Nephron progenitor cell (in vitro differentiated cells): ENCODE measurements around the gene PET100.
A peak's percentile ranks its signal among the peaks of the same experiment; 100 is the strongest.

ENCODE experiments used
- DNase-seq: peaks from one replicate; pipeline ENCODE4 v3.0.0; 2021
- H3K27ac Mint-ChIP-seq: 2 replicates; pipeline ENCODE4 v1.8.0; 2021; ENCODE audit warnings: mild to moderate bottlenecking, moderate library complexity, mixed read lengths
- H3K27me3 Mint-ChIP-seq: 2 replicates; pipeline ENCODE4 v1.8.0; 2021; ENCODE audit warnings: mild to moderate bottlenecking, low read depth, mixed read lengths; ENCODE audit not compliant: poor library complexity
- H3K36me3 Mint-ChIP-seq: 2 replicates; pipeline ENCODE4 v1.8.0; 2021; ENCODE audit warnings: low read depth, mixed read lengths
- H3K4me1 Mint-ChIP-seq: 2 replicates; pipeline ENCODE4 v1.8.0; 2021; ENCODE audit warnings: mixed read lengths
- H3K4me3 Mint-ChIP-seq: 2 replicates; pipeline ENCODE4 v1.8.0; 2021; ENCODE audit warnings: mild to moderate bottlenecking, moderate library complexity, mixed read lengths
- H3K9me3 Mint-ChIP-seq: 2 replicates; pipeline ENCODE4 v1.8.0; 2021; ENCODE audit warnings: mild to moderate bottlenecking, moderate library complexity, mixed read lengths
- CTCF ChIP-seq: fragments of 200-600 bp; sonication (generic); IDR thresholded peaks from 2 replicates; pipeline ENCODE4 v1.5.0; 2021; ENCODE audit warnings: antibody characterized with exemption

The PET100 gene

GRCh38 chr19:7650148-7650547, 20.6 kb downstream of the PET100 start:
- peaks cover 13% of the 10 kb centered on the region for H3K4me1 Mint-ChIP-seq
- H3K36me3 Mint-ChIP-seq, result no peaks in the 10 kb centered on the region
- no peak overlapping the region for H3K4me3 Mint-ChIP-seq
- no peak for TF ChIP-seq CTCF
- H3K9me3 Mint-ChIP-seq, result no peaks in the 10 kb centered on the region
- no peak for DNase-seq
- no peak overlapping the region for H3K27ac Mint-ChIP-seq
- peaks cover 33% of the 10 kb centered on the region for H3K27me3 Mint-ChIP-seq

- no peaks in the 10 kb centered on the region for H3K36me3 Mint-ChIP-seq
- H3K9me3 Mint-ChIP-seq, result no peaks in the 10 kb centered on the region
- DNase-seq, result peak; percentile 92
- TF ChIP-seq CTCF, result peak; percentile 100
- H3K4me1 Mint-ChIP-seq, result peaks cover 13% of the 10 kb centered on the region
- peaks cover 33% of the 10 kb centered on the region for H3K27me3 Mint-ChIP-seq
- peak overlapping the region; percentile 59 for H3K4me3 Mint-ChIP-seq
- peak overlapping the region; percentile 51 for H3K27ac Mint-ChIP-seq
Observed at GRCh38 chr19:7652061-7652641, 22.6 kb downstream of the PET100 start.

- Mint-ChIP-seq H3K27ac (no peak overlapping the region), H3K27me3 (peaks cover 23% of the 10 kb centered on the region), H3K36me3 (no peaks in the 10 kb centered on the region), H3K4me1 (peaks cover 13% of the 10 kb centered on the region), H3K4me3 (no peak overlapping the region), H3K9me3 (no peaks in the 10 kb centered on the region)
- no peak for TF ChIP-seq CTCF
- DNase-seq, result no peak
Observed at GRCh38 chr19:7654401-7654800, 24.8 kb downstream of the PET100 start.

- Mint-ChIP-seq H3K27me3 (peaks cover 26% of the 10 kb centered on the region), H3K36me3 (no peaks in the 10 kb centered on the region), H3K4me1 (peaks cover 13% of the 10 kb centered on the region), H3K27ac (no peak overlapping the region), H3K4me3 (no peak overlapping the region), H3K9me3 (no peaks in the 10 kb centered on the region)
- TF ChIP-seq CTCF, result no peak
- no peak for DNase-seq
Observed at GRCh38 chr19:7655581-7655980, 26.0 kb downstream of the PET100 start.

- peaks cover 21% of the 10 kb centered on the region for H3K27me3 Mint-ChIP-seq
- H3K4me1 Mint-ChIP-seq, result peaks cover 9% of the 10 kb centered on the region
- H3K4me3 Mint-ChIP-seq, result no peak overlapping the region
- H3K36me3 Mint-ChIP-seq, result no peaks in the 10 kb centered on the region
- H3K27ac Mint-ChIP-seq, result no peak overlapping the region
- no peak for DNase-seq
- no peak for TF ChIP-seq CTCF
- H3K9me3 Mint-ChIP-seq, result no peaks in the 10 kb centered on the region
Observed at GRCh38 chr19:7657131-7657751, 27.6 kb downstream of the PET100 start.

- Mint-ChIP-seq H3K4me3 (no peak overlapping the region), H3K4me1 (no peaks in the 10 kb centered on the region), H3K9me3 (no peaks in the 10 kb centered on the region), H3K27ac (no peak overlapping the region), H3K27me3 (peaks cover 30% of the 10 kb centered on the region), H3K36me3 (no peaks in the 10 kb centered on the region)
- TF ChIP-seq CTCF, result no peak
- no peak for DNase-seq
Observed at GRCh38 chr19:7658219-7658686, 28.7 kb downstream of the PET100 start.
